ENCODE results near the gene MAP3K10.

Gene MAP3K10

GRCh38 chr19:40233811-40234389 is 42.7 kb downstream of the MAP3K10 start:
- DNase-seq (ENCODE audit: low read depth in 2 of 2) = no peak

GRCh38 chr19:40234429-40235237 is 43.4 kb downstream of the MAP3K10 start:
- DNase-seq (ENCODE audit: low read depth in 2 of 2) = no peak

DNA sequence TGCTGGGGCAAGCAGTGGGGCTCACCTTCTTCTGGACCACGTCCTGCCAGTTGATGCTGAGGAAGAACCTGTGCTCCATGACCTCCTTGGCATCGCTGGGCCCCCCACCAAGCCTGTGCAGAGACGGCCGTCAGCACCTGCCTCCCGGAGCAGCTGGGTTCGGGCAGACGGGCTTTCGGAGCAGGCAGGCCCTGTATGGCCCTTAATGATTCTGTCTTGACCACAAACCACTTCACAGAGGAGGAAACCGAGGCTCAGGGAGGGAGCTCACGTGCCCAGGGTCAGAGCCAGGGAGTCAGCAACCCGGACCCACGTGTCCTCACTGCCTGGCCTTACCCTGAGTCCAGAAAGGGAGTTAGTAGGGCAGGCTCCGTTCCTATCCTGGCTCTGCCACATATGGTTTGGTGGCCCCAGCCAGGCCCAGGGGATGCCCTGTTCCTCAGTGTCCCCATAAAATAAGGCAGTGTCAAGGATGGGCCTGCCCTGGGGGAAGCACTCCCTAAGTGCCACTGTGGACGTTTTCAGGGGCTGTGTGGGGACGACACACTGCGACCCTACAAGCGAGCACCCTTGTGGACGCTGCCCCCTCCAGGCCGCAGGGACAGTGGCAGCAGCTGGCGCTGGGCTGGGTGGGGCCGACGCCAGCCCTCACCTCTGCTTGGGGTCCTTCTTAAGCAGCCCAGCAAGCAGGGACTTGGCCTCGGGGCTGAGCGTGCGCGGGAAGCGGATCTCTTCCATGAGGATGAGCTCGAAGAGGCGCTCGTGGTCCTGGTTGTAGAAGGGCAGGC is 44.2 kb downstream of the MAP3K10 start:
- no peak for DNase-seq (ENCODE audit: low read depth in 2 of 2)

- no peak for DNase-seq (ENCODE audit: low read depth in 2 of 2)
Observed at GRCh38 chr19:40236026-40236355, 44.8 kb downstream of the MAP3K10 start.

DNA sequence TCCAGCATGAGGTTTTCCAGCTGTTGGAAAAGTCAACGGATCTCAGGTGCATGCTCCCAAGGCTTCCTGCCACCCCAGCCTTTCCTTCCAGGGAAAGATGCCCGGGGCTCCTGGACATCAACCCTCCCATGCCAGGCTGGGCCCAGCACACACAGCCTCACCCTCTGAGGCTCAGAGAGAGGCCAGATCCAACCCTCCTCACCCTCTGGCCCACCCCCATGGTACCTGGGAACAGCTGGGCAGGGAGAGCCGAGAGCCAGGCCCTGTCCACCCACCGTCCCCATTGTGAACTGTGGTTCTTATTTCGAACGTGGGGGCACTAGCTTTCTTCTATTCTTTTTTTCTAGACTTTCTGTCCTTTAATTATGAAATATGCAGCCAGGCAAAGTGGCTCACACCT is 45.1 kb downstream of the MAP3K10 start:
- DNase-seq (ENCODE audit: low read depth in 2 of 2) = no peak

- no peak for DNase-seq (ENCODE audit: low read depth in 2 of 2)
Observed at GRCh38 chr19:40237791-40238190, 46.6 kb downstream of the MAP3K10 start.

- DNase-seq (ENCODE audit: low read depth in 2 of 2) = no peak
Observed at GRCh38 chr19:40238775-40239174, 47.5 kb downstream of the MAP3K10 start.

- no peak for DNase-seq (ENCODE audit: low read depth in 2 of 2)
Observed at GRCh38 chr19:40239415-40240226, 48.4 kb downstream of the MAP3K10 start.

DNA sequence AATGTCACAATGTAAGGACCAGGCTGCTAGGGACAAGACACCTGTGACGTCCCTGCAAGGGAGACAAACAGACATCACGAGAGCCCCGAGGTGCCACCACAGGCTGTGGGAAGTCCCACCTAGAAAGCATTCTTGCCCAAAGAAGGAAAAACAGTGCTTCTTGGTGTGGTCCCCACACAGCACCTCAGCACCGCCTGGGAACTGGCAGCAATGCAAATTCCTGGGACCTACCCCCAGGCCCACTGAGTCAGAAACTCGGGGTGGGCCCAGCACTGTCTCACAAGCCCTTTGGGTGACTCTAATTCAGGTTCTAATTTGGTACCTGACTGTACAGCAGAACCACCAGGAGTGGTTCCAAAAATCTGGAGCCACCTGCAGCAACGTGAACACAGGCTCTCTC is 49.1 kb downstream of the MAP3K10 start:
- no peak for DNase-seq (ENCODE audit: low read depth in 2 of 2)

GRCh38 chr19:40241125-40241808 is 50.0 kb downstream of the MAP3K10 start:
- DNase-seq (ENCODE audit: low read depth in 2 of 2) = no peak

GRCh38 chr19:40241809-40242384 is 50.7 kb downstream of the MAP3K10 start:
- no peak for DNase-seq (ENCODE audit: low read depth in 2 of 2)

GRCh38 chr19:40242480-40242879 is 51.3 kb downstream of the MAP3K10 start:
- no peak for DNase-seq (ENCODE audit: low read depth in 2 of 2)

GRCh38 chr19:40243181-40243580 is 52.0 kb downstream of the MAP3K10 start:
- DNase-seq (ENCODE audit: low read depth in 2 of 2) = no peak

GRCh38 chr19:40244579-40245317 is 53.5 kb downstream of the MAP3K10 start:
- DNase-seq (ENCODE audit: low read depth in 2 of 2) = no peak

- no peak for DNase-seq (ENCODE audit: low read depth in 2 of 2)
Observed at GRCh38 chr19:40245506-40246128, 54.4 kb downstream of the MAP3K10 start.

GRCh38 chr19:40246292-40247073 is 55.3 kb downstream of the MAP3K10 start:
- DNase-seq (ENCODE audit: low read depth in 2 of 2) = no peak

DNA sequence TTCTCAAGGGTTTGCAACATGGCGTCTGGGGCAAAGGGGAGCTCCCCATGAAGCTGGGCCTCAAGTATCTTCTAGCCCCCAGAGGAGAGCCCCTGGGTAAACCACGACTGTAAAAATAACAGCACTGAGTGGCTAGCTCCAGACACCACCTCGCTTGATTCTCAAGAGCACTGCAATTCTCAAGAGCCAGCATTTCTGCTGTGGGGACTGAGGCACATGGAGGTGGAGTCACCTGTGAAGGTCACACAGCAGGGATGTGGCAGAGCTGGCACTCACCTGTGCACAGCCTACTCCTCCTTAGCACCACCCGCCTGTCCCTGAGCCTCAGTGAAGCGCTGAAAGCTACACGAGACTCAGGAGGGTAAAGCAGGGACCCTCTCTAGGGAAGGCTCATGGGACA is 56.0 kb downstream of the MAP3K10 start:
- no peak for DNase-seq (ENCODE audit: low read depth in 2 of 2)

DNA sequence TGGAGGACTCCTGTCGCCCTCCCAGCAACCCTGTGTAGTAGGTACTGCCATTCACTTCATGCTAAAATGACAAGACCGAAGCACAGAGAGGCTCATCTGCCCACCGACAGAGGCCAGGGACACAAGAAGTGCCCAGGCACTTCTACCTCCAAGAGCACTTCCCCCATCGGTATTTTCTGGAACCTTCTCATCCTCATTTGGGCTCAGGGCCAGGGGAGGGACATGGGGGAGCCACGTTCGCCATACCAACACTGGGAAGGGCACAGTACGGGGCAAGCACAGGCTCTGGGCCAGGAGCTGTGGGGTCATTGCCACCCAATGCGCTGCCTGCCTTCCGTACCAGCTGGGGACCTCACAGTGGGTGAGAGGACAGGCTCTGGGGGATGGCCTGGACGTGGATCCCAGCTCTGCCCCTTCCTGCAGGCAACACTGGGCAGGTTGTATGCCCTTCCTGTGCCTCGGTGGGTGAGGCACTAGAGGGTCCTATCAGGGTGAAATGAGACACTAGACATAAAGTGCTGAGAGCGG is 56.6 kb downstream of the MAP3K10 start:
- DNase-seq (ENCODE audit: low read depth in 2 of 2) = no peak

- DNase-seq (ENCODE audit: low read depth in 2 of 2) = no peak
Observed at GRCh38 chr19:40249201-40249600, 58.0 kb downstream of the MAP3K10 start.

Measured in stimulated activated CD4-positive, alpha-beta T cell treated with anti-CD3 and anti-CD28 coated beads, Interleukin-4, amount 100 ng/mL, for 48 hours (primary cell).